GM19455 (cell line): ENCODE data around the gene TMEM43.
A peak's percentile ranks its signal among the peaks of the same experiment; 100 is the strongest.

Source experiments
- ATAC-seq: cut with Tn5 transposase; IDR thresholded peaks from one replicate; pipeline ENCODE4 v1.9.1; 2021; ENCODE audit not compliant: unreplicated experiment

Gene TMEM43

DNA sequence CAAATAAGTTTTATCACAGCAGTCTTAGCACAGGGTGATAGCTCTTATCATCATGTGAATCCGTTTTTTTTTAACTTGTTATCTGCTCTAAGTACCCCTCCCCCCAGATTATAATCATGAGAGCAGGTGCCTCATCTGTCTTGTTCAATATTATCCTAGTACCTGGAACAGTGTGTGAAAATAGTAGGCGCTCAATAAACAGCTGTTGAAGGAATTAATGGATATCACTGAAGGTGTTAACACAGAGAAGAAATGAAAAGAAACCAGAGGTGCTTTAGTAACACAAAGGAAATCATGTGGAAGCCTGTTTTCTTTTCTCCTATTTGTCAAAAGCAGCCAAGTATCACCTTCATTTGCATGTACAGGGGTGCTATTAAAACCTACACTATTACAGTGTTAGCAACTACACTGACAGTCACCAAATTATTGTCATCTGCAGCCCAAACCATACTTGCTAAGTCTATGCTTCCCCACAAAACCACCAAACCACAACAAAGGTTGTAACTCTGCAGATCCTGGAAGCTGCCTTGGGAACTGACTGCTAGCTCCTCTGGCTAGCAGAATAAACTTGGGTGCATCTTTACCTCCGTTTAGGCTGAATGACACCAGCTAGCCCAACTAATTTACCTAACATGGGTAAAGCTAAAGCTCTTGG is 50.7 kb downstream of the TMEM43 start:
- no peak for ATAC-seq

DNA sequence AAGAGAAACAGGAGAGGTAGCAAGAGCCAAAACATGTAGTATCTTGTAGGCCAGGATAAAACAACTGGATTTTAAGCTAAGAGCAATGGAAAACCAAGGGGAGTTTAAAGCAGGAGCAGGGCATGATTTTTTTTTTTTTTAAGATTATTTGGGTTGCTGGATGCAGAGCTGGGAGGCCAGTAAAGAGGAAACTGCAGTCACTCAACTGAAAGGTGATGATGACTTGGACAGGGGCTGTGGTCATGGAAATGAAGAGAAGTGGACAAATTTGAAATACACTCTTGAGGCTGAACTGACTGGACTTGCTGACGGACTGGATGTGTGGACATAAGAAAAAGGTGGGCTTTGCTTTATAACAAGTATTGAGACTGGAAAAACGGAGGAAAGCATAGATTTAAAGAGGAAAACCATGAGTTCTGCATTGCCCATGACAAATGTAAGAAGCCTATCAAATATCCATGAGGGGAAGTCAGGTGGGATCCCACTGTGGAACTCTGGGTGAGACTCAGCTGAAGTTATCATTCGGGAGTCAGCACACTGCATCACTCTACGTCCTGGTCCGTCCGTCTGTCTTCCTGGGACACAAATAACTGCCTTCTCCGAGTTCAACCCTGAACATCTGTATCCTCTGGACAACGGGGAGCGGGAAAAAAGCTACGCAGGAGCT is 52.9 kb downstream of the TMEM43 start:
- peak; percentile 6 for ATAC-seq

DNA sequence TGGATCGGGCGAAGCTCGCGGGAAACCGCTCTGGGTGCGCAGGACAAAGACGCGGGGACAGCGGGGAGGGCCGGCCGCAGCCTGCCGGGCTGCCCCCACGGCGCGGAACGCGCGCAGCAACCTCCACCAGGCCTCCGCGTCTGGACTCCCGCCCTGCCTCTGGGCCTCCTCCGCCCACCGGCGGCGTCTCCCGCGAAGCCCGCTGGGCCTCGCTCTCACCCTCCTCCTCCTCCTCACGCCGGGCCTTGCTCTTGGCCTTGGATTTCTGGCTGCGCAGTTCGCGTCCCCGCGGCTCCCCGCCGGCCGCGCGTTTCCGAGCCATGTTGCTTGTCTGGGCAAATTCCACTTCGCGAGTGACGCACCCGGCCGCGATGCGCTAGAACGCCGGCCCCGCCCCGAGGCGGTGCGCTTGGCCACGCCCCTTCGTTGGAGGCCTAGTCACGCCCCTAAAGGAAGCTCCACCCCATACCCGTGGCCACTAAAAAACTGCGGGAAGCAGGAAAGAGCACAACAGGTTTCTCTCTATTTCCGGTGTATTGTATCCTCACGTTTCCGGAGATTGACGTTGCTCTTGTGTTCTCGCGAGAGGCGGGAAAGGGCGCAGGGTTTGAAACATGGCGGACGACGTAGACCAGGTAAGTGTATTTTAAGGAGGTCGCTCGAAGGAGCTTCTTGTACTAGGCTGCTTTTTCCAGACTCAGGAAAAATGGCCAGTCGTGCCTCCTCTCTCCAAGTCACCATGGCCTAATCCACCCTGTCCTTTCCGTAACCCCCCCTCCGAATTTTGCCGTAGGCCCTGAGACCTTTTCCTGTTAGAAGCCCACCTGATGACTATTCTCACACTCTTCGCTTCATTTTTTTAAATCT is 53.6 kb downstream of the TMEM43 start, which contains the start of the genes LSM3 and XPC:
Gene LSM3, plus strand, starts transcription at position 571 of the 867 bp plus-strand sequence. Its CDS starts 44 bp downstream, at position 615.
Gene XPC, minus strand, starts transcription at position 355 of the 867 bp plus-strand sequence. Its CDS starts 33 bp downstream, at position 322.
- peak; percentile 92 for ATAC-seq

DNA sequence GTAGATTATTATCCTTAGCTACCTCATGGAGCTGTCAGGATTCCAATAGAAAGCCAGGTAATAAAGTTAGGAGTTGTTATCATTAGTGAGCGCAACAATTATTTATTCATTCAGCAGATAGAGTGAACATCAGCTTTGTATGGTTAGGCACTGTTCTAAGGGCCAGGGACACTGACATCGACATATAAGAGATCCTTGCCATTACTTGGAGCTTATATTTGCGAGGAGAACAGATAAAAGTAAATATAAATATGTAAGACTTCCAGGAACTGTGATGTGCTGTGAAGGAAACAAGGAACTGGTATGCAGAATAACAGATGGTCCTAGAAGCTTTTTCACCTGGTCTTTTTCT is 54.2 kb downstream of the TMEM43 start:
- ATAC-seq, result no peak

DNA sequence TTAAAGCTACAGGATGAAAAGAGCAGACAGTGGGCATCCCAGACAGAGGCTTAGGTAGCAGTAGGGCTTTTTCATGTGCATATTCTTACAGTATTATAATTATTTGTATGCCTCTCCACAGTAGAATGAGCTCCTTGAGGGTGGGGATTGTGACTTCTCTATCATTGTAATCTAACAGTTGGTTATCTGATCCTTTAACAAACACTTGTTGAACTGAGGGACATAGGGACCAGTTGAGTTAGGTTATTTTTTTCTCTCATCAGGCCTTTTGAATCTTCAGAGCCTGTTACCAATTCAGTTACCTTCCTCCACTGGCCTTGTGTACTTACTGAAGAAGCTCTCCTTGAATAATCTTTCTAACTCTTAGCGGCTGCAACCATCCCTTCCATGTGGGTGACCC is 54.9 kb downstream of the TMEM43 start:
- ATAC-seq, result no peak

DNA sequence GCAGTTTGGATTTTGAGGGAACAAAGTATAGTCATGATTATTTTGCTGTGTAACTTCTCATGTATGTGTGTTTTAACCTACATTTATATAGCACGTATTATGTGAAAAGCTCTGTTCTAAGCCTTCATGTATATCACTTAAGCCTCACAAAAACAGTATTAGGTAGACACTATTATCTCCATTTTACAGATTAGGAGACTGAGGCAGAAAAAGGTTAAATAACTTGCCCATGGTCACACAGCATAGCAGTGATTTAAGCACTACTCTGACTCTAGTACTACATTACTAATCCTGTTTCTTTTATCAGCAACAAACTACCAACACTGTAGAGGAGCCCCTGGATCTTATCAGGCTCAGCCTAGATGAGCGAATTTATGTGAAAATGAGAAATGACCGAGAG is 56.4 kb downstream of the TMEM43 start:
- no peak for ATAC-seq

DNA sequence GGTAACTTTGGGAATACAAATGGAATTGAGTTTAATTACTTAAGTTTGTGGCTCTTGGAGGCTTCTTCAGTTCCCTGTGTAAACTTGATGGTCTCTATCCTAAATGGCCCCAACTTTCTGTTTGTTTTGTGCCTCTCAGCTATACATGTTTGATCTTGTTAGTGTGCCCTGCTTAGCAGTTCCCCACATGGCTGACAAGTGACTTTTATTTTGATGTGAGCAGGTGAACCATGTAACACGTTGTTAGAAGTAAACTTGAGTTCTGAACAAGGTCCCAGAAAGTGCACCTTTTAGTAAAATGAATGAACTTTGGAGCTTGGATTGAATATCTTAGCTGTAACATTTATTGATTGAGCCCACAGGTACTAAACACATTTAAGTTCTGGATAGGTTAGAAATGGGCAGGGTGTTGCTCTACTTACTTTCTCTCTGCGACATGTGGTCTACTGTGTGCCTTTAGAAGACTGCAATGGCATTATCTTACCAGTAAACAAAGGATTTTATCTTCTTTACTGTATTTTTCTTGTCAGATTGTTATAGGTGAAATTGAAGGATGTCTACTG is 58.2 kb downstream of the TMEM43 start:
- no peak for ATAC-seq

DNA sequence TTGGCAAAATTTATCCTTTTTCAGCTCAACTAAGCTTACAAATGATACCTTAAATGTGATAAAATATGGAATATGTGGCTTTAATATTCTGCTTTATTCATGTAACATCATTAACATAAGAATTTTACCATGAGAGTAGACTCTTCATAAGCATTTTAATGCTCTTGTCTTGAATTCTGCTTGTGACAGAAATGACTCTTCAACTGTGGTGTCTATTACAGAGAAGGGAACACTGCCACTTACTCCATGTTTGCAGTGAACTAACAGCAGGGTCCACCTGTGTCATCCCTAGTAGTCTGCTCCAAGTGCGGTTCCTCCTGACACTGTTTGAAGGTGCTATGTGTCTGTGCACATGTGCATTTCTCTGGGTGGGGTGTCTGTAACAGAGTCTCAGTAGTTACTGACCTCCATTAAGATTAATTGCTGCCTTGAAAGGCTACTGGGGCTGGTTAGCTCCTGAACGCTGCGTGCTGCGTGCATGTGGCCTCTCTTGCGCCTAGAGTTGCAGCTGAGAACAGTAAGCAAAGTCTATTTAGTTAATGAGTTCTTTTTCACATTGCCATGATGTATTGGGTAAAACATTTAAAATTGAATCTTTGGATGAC is 62.1 kb downstream of the TMEM43 start:
- ATAC-seq, result no peak

DNA sequence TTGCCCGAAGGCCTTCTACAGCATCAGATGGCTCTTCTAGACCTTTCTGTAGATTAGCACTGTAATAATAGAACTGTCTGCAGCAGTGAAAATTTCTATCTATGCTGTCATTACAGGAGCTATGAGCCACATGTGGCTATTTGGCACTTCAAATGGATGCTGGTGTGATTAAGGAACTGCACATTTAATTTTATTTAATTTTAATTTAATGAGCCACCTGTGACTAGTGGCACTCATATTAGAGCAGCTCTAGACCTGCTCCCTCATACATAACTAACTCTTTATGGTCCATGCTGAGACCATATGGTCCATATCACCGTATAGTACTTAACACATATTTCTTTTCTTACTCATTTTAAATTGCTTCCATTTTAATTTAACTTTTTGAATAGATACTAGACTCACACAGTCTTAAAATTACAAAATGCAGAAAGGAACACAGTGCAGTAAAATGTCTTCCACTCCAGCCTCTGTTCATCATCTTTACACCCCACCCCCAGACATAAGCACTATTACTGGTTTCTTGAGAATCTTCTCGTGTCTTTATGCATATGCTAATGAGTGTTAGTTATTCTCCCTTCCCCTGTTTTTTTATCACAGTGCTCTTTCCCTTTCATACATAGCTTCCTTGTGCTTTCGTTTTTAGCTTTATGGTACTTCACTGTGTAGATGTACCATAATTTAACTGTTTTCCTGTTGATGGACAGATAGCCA is 63.3 kb downstream of the TMEM43 start:
- no peak for ATAC-seq
